Lower leg skin (tissue), 4 donors: Measurements from ENCODE around the gene MRGPRG. TPM values are rescaled to one million over a fixed set of nuclear protein-coding genes. Genes with fewer than 3 reads are reported as not detected.

Experiments
- DNase-seq, 2 donors: peaks; one replicate each; pipeline ENCODE4 v3.0.0-alpha.2; 2019; ENCODE audit warnings: low spot score in 2 of 2
- H3K4me3 ChIP-seq: fragments of 200-600 bp; sonication (generic); 2 replicates; pipeline ENCODE4 v1.5.1; 2017; ENCODE audit warnings: mild to moderate bottlenecking, low read depth; ENCODE audit not compliant: poor library complexity, severe bottlenecking
- CTCF ChIP-seq, 3 donors: fragments of 450-650 bp; IDR thresholded peaks; one replicate each; pipeline ENCODE4 v1.5.1; 2016; ENCODE audit warnings: antibody characterized with exemption in 3 of 3, mild to moderate bottlenecking in 3 of 3, moderate library complexity in 2 of 3
- POLR2A ChIP-seq, 2 donors: fragments of 450-650 bp; IDR thresholded peaks; one replicate each; pipeline ENCODE4 v1.6.1; 2016 to 2017; ENCODE audit warnings: antibody characterized with exemption in 2 of 2, mild to moderate bottlenecking in 1 of 2, moderate library complexity in 1 of 2
- WGBS, 2 donors: methylation state at CpG; one replicate each; pipeline ENCODE4 v1.1.5; 2018; 5-methylcytosine and 5-hydroxymethylcytosine counted together
- intact Hi-C: fragments of 100-400 bp; cut with DNase I; formaldehyde crosslinking; loops from one replicate; pipeline ENCODE4 v1.15.0; 2023; ENCODE audit warnings: low total_unique reads
- total RNA-seq, 4 donors: library from RNA; depleted of rRNA; stranded (reverse); fragments of >200 nt; gene quantifications; one replicate each; pipeline ENCODE4 v1.1.0, GENCODE V29; 2016

Gene MRGPRG
- total RNA-seq, 4 donors from 2014 or later = not detected

GRCh38 chr11:3230636-3231549 is 12.3 kb upstream of the MRGPRG start:
- TF ChIP-seq CTCF (IDR thresholded peaks at IDR 0.05) = no peak
- no peak overlapping the region for H3K4me3 ChIP-seq
- intact Hi-C loops = no loop called here
- DNase-seq = peak in 1 of 2 donors; percentile 62
- 76 to 83% methylated on average over 12 of the region's 12 CpGs for WGBS, 2 donors

GRCh38 chr11:3229673-3230630 is 11.3 kb upstream of the MRGPRG start:
- 86 to 88% methylated on average over 12 to 16 of the region's 21 CpGs for WGBS, 2 donors
- TF ChIP-seq CTCF (IDR thresholded peaks at IDR 0.05) (no peak), POLR2A (IDR thresholded peaks at IDR 0.05) (no peak)
- H3K4me3 ChIP-seq = no peak overlapping the region

GRCh38 chr11:3228445-3228829 is 9.8 kb upstream of the MRGPRG start:
- intact Hi-C loops = no loop called here
- DNase-seq = peak in 1 of 2 donors; percentile 76
- TF ChIP-seq POLR2A (IDR thresholded peaks at IDR 0.05) = no peak
- TF ChIP-seq CTCF (IDR thresholded peaks at IDR 0.05) = no peak
- H3K4me3 ChIP-seq = no peak overlapping the region
- 88% methylated on average over 23 of the region's 23 CpGs for WGBS, 2 donors

More at GRCh38 chr11:3229673-3230630, 11.3 kb upstream of the MRGPRG start:
- DNase-seq = peak in 1 of 2 donors; percentile 80
- intact Hi-C loops = no loop called here

GRCh38 chr11:3227568-3228444 is 9.2 kb upstream of the MRGPRG start:
- intact Hi-C loops = no loop called here

More at GRCh38 chr11:3227568-3228444, 9.2 kb upstream of the MRGPRG start:
- DNase-seq = peak in 1 of 2 donors; percentile 79
- 86 to 87% methylated on average over 42 to 46 of the region's 46 CpGs for WGBS, 2 donors
- TF ChIP-seq POLR2A (IDR thresholded peaks at IDR 0.05) = no peak
- no peak for TF ChIP-seq CTCF (IDR thresholded peaks at IDR 0.05)
- no peak overlapping the region for H3K4me3 ChIP-seq
